ENCODE measurements around the gene COMMD9.

GRCh38 chr11:36234825-36235224 is 54.4 kb downstream of the COMMD9 start:
- TF ChIP-seq POLR2A (IDR thresholded peaks at IDR 0.05) (no peak), POLR2AphosphoS5 (IDR thresholded peaks at IDR 0.05) (no peak), CTCF (IDR thresholded peaks at IDR 0.05) (no peak)

Data from upper lobe of left lung (tissue), 4 donors.